Fibroblast of skin of left quadriceps (primary cell): ENCODE measurements around the gene ZBTB40.
A peak's percentile ranks its signal among the peaks of the same experiment; 100 is the strongest.

ENCODE experiments used
- DNase-seq, 2 experiments: peaks; one replicate each; pipeline ENCODE4 v3.0.0-alpha.2; 2013; ENCODE audit warnings: low read depth in 2 of 2

The ZBTB40 gene

GRCh38 chr1:22431965-22432364 is 19.7 kb upstream of the ZBTB40 start:
- DNase-seq, result no peak

- DNase-seq, result no peak
These were observed 16.9 kb upstream of the ZBTB40 start for GRCh38 chr1:22434717-22435116.

GRCh38 chr1:22436948-22437347 is 14.7 kb upstream of the ZBTB40 start:
- DNase-seq, result no peak

GRCh38 chr1:22437573-22437972 is 14.1 kb upstream of the ZBTB40 start:
- DNase-seq, result no peak

GRCh38 chr1:22440582-22440981 is 11.1 kb upstream of the ZBTB40 start:
- no peak for DNase-seq

- DNase-seq, result no peak
These were observed 9.3 kb upstream of the ZBTB40 start for GRCh38 chr1:22442212-22442894.

- DNase-seq, result no peak
These were observed 8.3 kb upstream of the ZBTB40 start for GRCh38 chr1:22443332-22443731.

- no peak for DNase-seq
These were observed 6.8 kb upstream of the ZBTB40 start for GRCh38 chr1:22444856-22445255.

GRCh38 chr1:22447621-22448111 is 4.0 kb upstream of the ZBTB40 start:
- DNase-seq, result peak; percentile 31 to 36

GRCh38 chr1:22449636-22450035 is 2.0 kb upstream of the ZBTB40 start:
- no peak for DNase-seq

GRCh38 chr1:22450351-22451021 is 1.2 kb upstream of the ZBTB40 start:
- no peak for DNase-seq

- peak in 1 of 2 experiments; percentile 9 for DNase-seq
These were observed 868 bp downstream of the ZBTB40 start for GRCh38 chr1:22452481-22452957.

GRCh38 chr1:22453181-22453580 is 1.5 kb downstream of the ZBTB40 start:
- no peak for DNase-seq

- no peak for DNase-seq
These were observed 2.9 kb downstream of the ZBTB40 start for GRCh38 chr1:22454476-22455056.

GRCh38 chr1:22457345-22457744 is 5.7 kb downstream of the ZBTB40 start:
- no peak for DNase-seq

GRCh38 chr1:22457836-22458235 is 6.2 kb downstream of the ZBTB40 start:
- DNase-seq, result no peak

GRCh38 chr1:22461100-22461499 is 9.4 kb downstream of the ZBTB40 start:
- DNase-seq, result no peak

- DNase-seq, result no peak
These were observed 10.3 kb downstream of the ZBTB40 start for GRCh38 chr1:22461678-22462527.

GRCh38 chr1:22462928-22463327 is 11.3 kb downstream of the ZBTB40 start:
- DNase-seq, result no peak

GRCh38 chr1:22465015-22465565 is 13.4 kb downstream of the ZBTB40 start:
- DNase-seq, result no peak

GRCh38 chr1:22465671-22466070 is 14.0 kb downstream of the ZBTB40 start:
- no peak for DNase-seq

GRCh38 chr1:22470227-22470626 is 18.6 kb downstream of the ZBTB40 start:
- DNase-seq, result no peak
